HCT116 (cell line): ENCODE data around the gene CRIM1. TPM values are rescaled to one million over a fixed set of nuclear protein-coding genes. Genes with fewer than 3 reads are reported as not detected.
"Not testable (repeated sequence)": the region's sequence is repeated elsewhere in the genome, so short reads cannot be mapped to it uniquely, and the experiment has no call there.

Experiments used
- ATAC-seq: fragments of 200-7000 bp; cut with Tn5 transposase; 2 replicates; pipeline ENCODE4 v1.9.1; 2020; ENCODE audit warnings: mild to moderate bottlenecking, moderate library complexity
- BruUV-seq: library from RNA; stranded (reverse); fragments of 400-500 nt; replicated peaks from 2 replicates; lab custom pipeline; 2021; lab: Mats Ljungman, UMichigan
- CTCF ChIA-PET: fragments of 300-600 bp; sonication (Branson Sonifier 250); formaldehyde crosslinking; loops from one replicate; lab custom pipeline; 2021; ENCODE audit warnings: antibody characterized with exemption; lab: Charles Lee
- POLR2A ChIA-PET: fragments of 300-600, 350-600 bp; sonication (Branson Sonifier 250); formaldehyde crosslinking; loops from one replicate; lab custom pipeline; 2021; ENCODE audit warnings: antibody characterized with exemption; lab: Charles Lee
- RAD21 ChIA-PET, 2 experiments: fragments of 300-600 bp; sonication (Branson Sonifier 250); formaldehyde crosslinking; loops; one replicate each; lab custom pipeline; 2023; ENCODE audit warnings: low total read pairs in 2 of 2; ENCODE audit not compliant: uncharacterized antibody in 2 of 2, unreplicated experiment in 2 of 2, low non-redundant PET in 1 of 2; lab: Charles Lee
- DNase-seq: peaks from one replicate; pipeline ENCODE4 v3.0.0-alpha.2; 2010; ENCODE audit warnings: low read depth, low spot score
- H2AFZ ChIP-seq: fragments of 200-600 bp; shearing (Covaris generic), sonication (generic); 2 replicates; pipeline ENCODE4 v1.6.1; 2017; ENCODE audit warnings: low read depth, mixed run types, mixed read lengths, antibody characterized with exemption, low read length; ENCODE audit not compliant: poor library complexity, severe bottlenecking
- H3K27ac ChIP-seq: 2 replicates; pipeline ENCODE4 v1.5.1; 2012; ENCODE audit warnings: low read depth, low read length
- H3K27me3 ChIP-seq: fragments of 200-600 bp; sonication (generic); 2 replicates; pipeline ENCODE4 v1.6.1; 2016; ENCODE audit warnings: mixed run types, low read length, mixed read lengths; ENCODE audit not compliant: insufficient read depth
- H3K36me3 ChIP-seq, 2 experiments: fragments of 200-500 bp in 1 of 2; fragments of 200-600 bp in 1 of 2; sonication (Bioruptor generic) in 1 of 2; sonication (generic) in 1 of 2; 2 replicates each; pipeline versions ENCODE4 v1.5.1 to v1.6.1; 2014 to 2016; ENCODE audit warnings: low read length in 2 of 2, inconsistent platforms in 1 of 2, mixed read lengths in 1 of 2, mixed run types in 1 of 2; ENCODE audit not compliant: insufficient read depth in 2 of 2, control insufficient read depth in 1 of 2
- H3K4me1 ChIP-seq, 2 experiments: fragments of 200-600 bp in 1 of 2; sonication (generic) in 1 of 2; 2 replicates each; pipeline versions ENCODE4 v1.5.1 to v1.6.1; 2012 to 2017; ENCODE audit warnings: low read length in 2 of 2, inconsistent platforms in 1 of 2, mild to moderate bottlenecking in 1 of 2, mixed read lengths in 1 of 2, mixed run types in 1 of 2, moderate library complexity in 1 of 2; ENCODE audit not compliant: insufficient read depth in 2 of 2, control insufficient read depth in 1 of 2
- H3K4me2 ChIP-seq: fragments of 200-600 bp; sonication (generic); 2 replicates; pipeline ENCODE4 v1.6.1; 2017; ENCODE audit warnings: mixed run types, low read length, mixed read lengths
- H3K4me3 ChIP-seq, 2 experiments: fragments of 200-600 bp in 1 of 2; sonication (generic) in 1 of 2; replicated peaks in 1 of 2; 2 replicates each; pipeline ENCODE4 v1.5.1; 2011 to 2016; ENCODE audit warnings: low read length in 2 of 2, control low read depth in 1 of 2, low read depth in 1 of 2, mild to moderate bottlenecking in 1 of 2, mixed read lengths in 1 of 2, mixed run types in 1 of 2
- H3K79me2 ChIP-seq: fragments of 200-600 bp; sonication (generic); 2 replicates; pipeline ENCODE4 v1.6.1; 2017; ENCODE audit warnings: mild to moderate bottlenecking, mixed run types, low read length, moderate library complexity, mixed read lengths; ENCODE audit not compliant: insufficient read depth
- H3K9ac ChIP-seq: fragments of 200-600 bp; sonication (generic); 2 replicates; pipeline ENCODE4 v1.6.1; 2016; ENCODE audit warnings: low read length, mixed read lengths
- H3K9me2 ChIP-seq: fragments of 200-600 bp; sonication (generic), shearing (Covaris generic); 2 replicates; pipeline ENCODE4 v1.6.1; 2017; ENCODE audit warnings: mixed run types, mild to moderate bottlenecking, moderate library complexity; ENCODE audit not compliant: insufficient read depth
- H3K9me3 ChIP-seq, 2 experiments: fragments of 200-500 bp in 1 of 2; fragments of 200-600 bp in 1 of 2; sonication (Bioruptor generic) in 1 of 2; sonication (generic) in 1 of 2; 2 replicates each; pipeline ENCODE4 v1.6.1; 2014 to 2017; ENCODE audit warnings: low read length in 2 of 2, mixed read lengths in 2 of 2, inconsistent platforms in 1 of 2, low read depth in 1 of 2, mild to moderate bottlenecking in 1 of 2, mixed run types in 1 of 2, moderate library complexity in 1 of 2; ENCODE audit not compliant: control insufficient read depth in 1 of 2, insufficient read depth in 1 of 2
- H4K20me1 ChIP-seq: fragments of 200-600 bp; sonication (generic), shearing (Covaris generic); 2 replicates; pipeline ENCODE4 v1.6.1; 2017; ENCODE audit warnings: mixed run types, mild to moderate bottlenecking, moderate library complexity; ENCODE audit not compliant: insufficient read depth
- ATF3 ChIP-seq: IDR thresholded peaks from 2 replicates; pipeline ENCODE4 v1.6.1; 2012
- CEBPB ChIP-seq: IDR thresholded peaks from 2 replicates; pipeline ENCODE4 v1.6.1; 2012; ENCODE audit warnings: low read depth
- EGR1 ChIP-seq: IDR thresholded peaks from 2 replicates; pipeline ENCODE4 v1.6.1; 2012; ENCODE audit warnings: low read depth
- POLR2A ChIP-seq: IDR thresholded peaks from 2 replicates; pipeline ENCODE4 v1.7.0; 2011; ENCODE audit warnings: borderline replicate concordance; ENCODE audit not compliant: insufficient read depth, insufficient read length; ENCODE audit errors: extremely low read depth
- RAD21 ChIP-seq: IDR thresholded peaks from 2 replicates; pipeline ENCODE4 v1.6.1; 2012; ENCODE audit warnings: low read depth, mild to moderate bottlenecking
- YY1 ChIP-seq: IDR thresholded peaks from 2 replicates; pipeline ENCODE4 v1.6.1; 2011; ENCODE audit warnings: low read length, low read depth, moderate library complexity, mild to moderate bottlenecking; ENCODE audit not compliant: insufficient replicate concordance; ENCODE audit errors: extremely low read depth
- ZBTB33 ChIP-seq: IDR thresholded peaks from 2 replicates; pipeline ENCODE4 v1.6.1; 2011; ENCODE audit warnings: mild to moderate bottlenecking, low read length, moderate library complexity; ENCODE audit not compliant: insufficient replicate concordance; ENCODE audit errors: extremely low read depth
- ZFX ChIP-seq: fragments of 450-650 bp; IDR thresholded peaks from 2 replicates; pipeline ENCODE4 v1.6.1; 2017
- intact Hi-C: fragments of 100-400 bp; cut with micrococcal nuclease; formaldehyde crosslinking; loops from 2 replicates; pipeline ENCODE4 v1.10.0; 2022
- total RNA-seq: library from RNA; stranded (reverse); gene quantifications from one replicate; pipeline ENCODE4 v1.2.1, GENCODE V29; 2021; ENCODE audit not compliant: unreplicated experiment

CRIM1 gene
- total RNA-seq, 1 experiment from 2014 or later, result 27.2 TPM

- TF ChIP-seq ATF3, result no peak
- no peak for TF ChIP-seq POLR2A
- no peak for TF ChIP-seq CEBPB
- TF ChIP-seq YY1, result no peak
- no peak for TF ChIP-seq RAD21
- no peak for TF ChIP-seq ZBTB33
These were observed 5.8 kb downstream of the CRIM1 start (continued) for GRCh38 chr2:36361396-36361795.

GRCh38 chr2:36362291-36362690, 6.7 kb downstream of the CRIM1 start:
- POLR2A ChIA-PET, result no interaction called here
- Histone ChIP-seq H2AFZ (no peak overlapping the region), H3K4me2 (peak overlapping the region; percentile 56), H3K4me1 (peaks cover 46 to 85% of the 10 kb centered on the region in 2 experiments), H3K27me3 (no peaks in the 10 kb centered on the region), H3K36me3 (peaks cover 0 to 4% of the 10 kb centered on the region in 2 experiments; a peak in 1 of 4 replicates), H4K20me1 (no peaks in the 10 kb centered on the region), H3K4me3 (no peak overlapping the region; a peak in 1 of 4 replicates), H3K9me3 (no peaks in the 10 kb centered on the region), H3K9ac (peak overlapping the region; percentile 29), H3K27ac (no peak overlapping the region), H3K79me2 (peaks cover 99% of the 10 kb centered on the region), H3K9me2 (no peaks in the 10 kb centered on the region)
- intact Hi-C loops, result no loop called here
- ATAC-seq, result no peak; the same call in 1 of the 2 replicates
- CTCF ChIA-PET, result interaction anchor here (1.1 kb wide), 1 partner anchor 10 kb away, joined by 3 read pairs; no protein-coding TSS in a partner anchor
- BruUV-seq, result no TSS peak
- DNase-seq, result no peak
- no peak for TF ChIP-seq ZFX
- TF ChIP-seq EGR1, result peak; percentile 33; the same call in 1 of the 2 replicates
- RAD21 ChIA-PET, result no interaction called here

- not testable (repeated sequence) for H4K20me1 ChIP-seq, H3K9ac ChIP-seq, H3K4me2 ChIP-seq
These were observed 7.5 kb downstream of the CRIM1 start for GRCh38 chr2:36363085-36363484.

More at GRCh38 chr2:36363085-36363484, 7.5 kb downstream of the CRIM1 start:
- H3K4me3 ChIP-seq, intact Hi-C loops, H3K36me3 ChIP-seq, RAD21 ChIA-PET, H3K9me3 ChIP-seq, H3K27ac ChIP-seq, BruUV-seq, POLR2A ChIA-PET, ATAC-seq, CTCF ChIA-PET, H3K27me3 ChIP-seq, DNase-seq, H3K9me2 ChIP-seq, H2AFZ ChIP-seq: not testable (repeated sequence)
- H3K4me1 ChIP-seq, result peaks cover 54 to 86% of the 10 kb centered on the region in 2 experiments
- peaks cover 99% of the 10 kb centered on the region for H3K79me2 ChIP-seq
